Measurements from ENCODE around the gene IRF8. TPM values are rescaled to one million over a fixed set of nuclear protein-coding genes. Genes with fewer than 3 reads are reported as not detected.

Gene IRF8
- total RNA-seq, 1 donor from 2014 or later: 0.59 TPM

DNA sequence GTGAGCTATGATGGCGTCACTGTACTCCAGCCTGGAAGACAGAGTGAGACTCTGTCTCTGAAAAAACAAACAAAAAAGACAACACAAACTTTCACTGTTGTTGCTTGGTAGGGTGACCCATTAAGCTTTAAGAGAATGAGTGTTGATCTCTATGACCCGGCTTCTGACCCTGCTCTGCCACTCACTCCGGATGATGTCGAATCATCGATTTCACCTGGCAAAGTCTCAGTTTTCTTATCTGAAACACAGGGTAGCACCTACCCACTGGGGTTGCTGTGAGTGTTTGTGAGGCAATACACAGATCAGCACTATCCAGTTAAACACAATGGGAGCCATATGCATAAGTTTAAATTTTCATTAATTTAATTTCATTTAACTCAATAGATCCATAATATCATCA lies 20.6 kb upstream of the IRF8 start:
- peaks cover 16% of the 10 kb centered on the region for H3K27me3 Mint-ChIP-seq (ENCODE audit: low read depth, unreplicated experiment)
- Histone ChIP-seq H3K4me1 (ENCODE audit: insufficient read depth, low read length) (peaks cover 6% of the 10 kb centered on the region), H3K27ac (ENCODE audit: low read depth, low read length) (no peak overlapping the region), H3K79me2 (ENCODE audit: insufficient read depth, low read length) (no peaks in the 10 kb centered on the region), H3K27me3 (ENCODE audit: insufficient read depth, low read length) (peaks cover 13% of the 10 kb centered on the region), H3K4me2 (ENCODE audit: low read length) (no peak overlapping the region), H3K4me3 (ENCODE audit: insufficient read depth, low read depth, low read length) (no peak overlapping the region), H3K9ac (ENCODE audit: low read length) (no peak overlapping the region), H3K9me3 (ENCODE audit: insufficient read depth, low read depth, low read length) (no peaks in the 10 kb centered on the region), H4K20me1 (ENCODE audit: insufficient read depth, low read length) (no peaks in the 10 kb centered on the region), H3K36me3 (ENCODE audit: insufficient read depth, low read length) (no peaks in the 10 kb centered on the region), H2AFZ (ENCODE audit: low read depth, low read length) (no peak overlapping the region)
- peaks cover 26% of the 10 kb centered on the region for H3K4me1 Mint-ChIP-seq (ENCODE audit: low read depth, unreplicated experiment)
- TF ChIP-seq, protein P1, sequence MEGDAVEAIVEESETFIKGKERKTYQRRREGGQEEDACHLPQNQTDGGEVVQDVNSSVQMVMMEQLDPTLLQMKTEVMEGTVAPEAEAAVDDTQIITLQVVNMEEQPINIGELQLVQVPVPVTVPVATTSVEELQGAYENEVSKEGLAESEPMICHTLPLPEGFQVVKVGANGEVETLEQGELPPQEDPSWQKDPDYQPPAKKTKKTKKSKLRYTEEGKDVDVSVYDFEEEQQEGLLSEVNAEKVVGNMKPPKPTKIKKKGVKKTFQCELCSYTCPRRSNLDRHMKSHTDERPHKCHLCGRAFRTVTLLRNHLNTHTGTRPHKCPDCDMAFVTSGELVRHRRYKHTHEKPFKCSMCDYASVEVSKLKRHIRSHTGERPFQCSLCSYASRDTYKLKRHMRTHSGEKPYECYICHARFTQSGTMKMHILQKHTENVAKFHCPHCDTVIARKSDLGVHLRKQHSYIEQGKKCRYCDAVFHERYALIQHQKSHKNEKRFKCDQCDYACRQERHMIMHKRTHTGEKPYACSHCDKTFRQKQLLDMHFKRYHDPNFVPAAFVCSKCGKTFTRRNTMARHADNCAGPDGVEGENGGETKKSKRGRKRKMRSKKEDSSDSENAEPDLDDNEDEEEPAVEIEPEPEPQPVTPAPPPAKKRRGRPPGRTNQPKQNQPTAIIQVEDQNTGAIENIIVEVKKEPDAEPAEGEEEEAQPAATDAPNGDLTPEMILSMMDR (IDR thresholded peaks at IDR 0.05; ENCODE audit: insufficient read depth, low read depth, low read length): no peak
- TF ChIP-seq EZH2 (IDR thresholded peaks at IDR 0.05; ENCODE audit: insufficient read depth, low read length): no peak
- DNase-seq (ENCODE audit: low read depth): no peak
- FAIRE-seq: no peak
- no peaks in the 10 kb centered on the region for H3K36me3 Mint-ChIP-seq (ENCODE audit: low read depth, unreplicated experiment)
- H3K4me3 Mint-ChIP-seq (ENCODE audit: unreplicated experiment): no peak overlapping the region
- H3K9me3 Mint-ChIP-seq (ENCODE audit: unreplicated experiment): no peaks in the 10 kb centered on the region
- no peak overlapping the region for H3K27ac Mint-ChIP-seq (ENCODE audit: unreplicated experiment)

DNA sequence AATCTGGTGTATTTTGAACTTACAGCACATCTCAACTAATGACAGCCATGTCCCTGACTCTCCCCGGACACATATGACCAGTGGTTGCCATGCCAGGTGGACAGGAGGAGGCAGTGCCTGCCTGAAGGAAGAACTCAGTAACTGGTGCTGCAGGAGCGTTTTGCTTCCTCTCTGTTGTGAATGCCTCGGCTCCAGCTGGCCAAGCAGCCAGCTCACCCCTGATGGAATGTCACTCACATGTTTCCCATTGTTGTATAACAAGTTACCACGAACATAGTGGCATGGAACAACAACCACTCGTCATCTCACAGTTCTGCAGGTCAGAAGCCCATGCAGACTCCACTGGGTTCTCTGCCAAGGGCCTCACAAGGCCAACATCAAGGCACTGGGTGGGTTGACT lies 20.1 kb upstream of the IRF8 start:
- peaks cover 26% of the 10 kb centered on the region for H3K4me1 Mint-ChIP-seq (ENCODE audit: low read depth, unreplicated experiment)
- no peak overlapping the region for H3K4me2 ChIP-seq (ENCODE audit: low read length)
- no peaks in the 10 kb centered on the region for H4K20me1 ChIP-seq (ENCODE audit: insufficient read depth, low read length)
- TF ChIP-seq, protein P1 (IDR thresholded peaks at IDR 0.05; ENCODE audit: insufficient read depth, low read depth, low read length): no peak
- no peak for TF ChIP-seq EZH2 (IDR thresholded peaks at IDR 0.05; ENCODE audit: insufficient read depth, low read length)
- H3K36me3 Mint-ChIP-seq (ENCODE audit: low read depth, unreplicated experiment): no peaks in the 10 kb centered on the region
- FAIRE-seq (no peak), DNase-seq (ENCODE audit: low read depth) (peak; percentile 67)
- H3K27me3 Mint-ChIP-seq (ENCODE audit: low read depth, unreplicated experiment): peaks cover 19% of the 10 kb centered on the region
- H3K4me1 ChIP-seq (ENCODE audit: insufficient read depth, low read length): peaks cover 6% of the 10 kb centered on the region
- no peak overlapping the region for H2AFZ ChIP-seq (ENCODE audit: low read depth, low read length)
- H3K9ac ChIP-seq (ENCODE audit: low read length): no peak overlapping the region
- no peak overlapping the region for H3K27ac ChIP-seq (ENCODE audit: low read depth, low read length)
- H3K9me3 ChIP-seq (ENCODE audit: insufficient read depth, low read depth, low read length): no peaks in the 10 kb centered on the region
- no peaks in the 10 kb centered on the region for H3K79me2 ChIP-seq (ENCODE audit: insufficient read depth, low read length)
- no peak overlapping the region for H3K4me3 ChIP-seq (ENCODE audit: insufficient read depth, low read depth, low read length)
- no peak overlapping the region for H3K27ac Mint-ChIP-seq (ENCODE audit: unreplicated experiment)
- no peaks in the 10 kb centered on the region for H3K36me3 ChIP-seq (ENCODE audit: insufficient read depth, low read length)
- peaks cover 13% of the 10 kb centered on the region for H3K27me3 ChIP-seq (ENCODE audit: insufficient read depth, low read length)
- H3K4me3 Mint-ChIP-seq (ENCODE audit: unreplicated experiment): no peak overlapping the region
- H3K9me3 Mint-ChIP-seq (ENCODE audit: unreplicated experiment): no peaks in the 10 kb centered on the region

DNA sequence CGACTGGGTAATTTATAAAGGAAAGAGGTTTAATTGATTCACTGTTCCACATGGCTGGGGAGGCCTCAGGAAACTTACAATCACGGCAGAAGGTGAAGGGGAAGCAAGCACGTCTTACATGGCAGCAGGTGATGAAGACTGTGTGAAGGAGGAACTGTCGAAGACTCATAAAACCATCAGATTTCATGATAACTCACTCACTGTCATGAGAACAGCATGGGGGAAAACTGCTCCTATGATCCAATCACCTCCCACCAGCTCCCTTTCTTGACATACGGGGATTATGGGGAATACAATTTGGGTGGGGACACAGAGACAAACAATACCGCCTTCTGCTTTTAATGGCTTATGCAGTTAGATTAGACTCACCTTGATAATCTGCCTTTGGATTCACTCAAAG lies 19.4 kb upstream of the IRF8 start:
- no peak overlapping the region for H3K4me3 ChIP-seq (ENCODE audit: insufficient read depth, low read depth, low read length)
- no peak overlapping the region for H3K4me2 ChIP-seq (ENCODE audit: low read length)
- H3K27me3 ChIP-seq (ENCODE audit: insufficient read depth, low read length): peaks cover 20% of the 10 kb centered on the region
- no peaks in the 10 kb centered on the region for H3K9me3 ChIP-seq (ENCODE audit: insufficient read depth, low read depth, low read length)
- H3K9ac ChIP-seq (ENCODE audit: low read length): no peak overlapping the region
- DNase-seq (ENCODE audit: low read depth) (no peak), FAIRE-seq (no peak)
- no peaks in the 10 kb centered on the region for H3K36me3 ChIP-seq (ENCODE audit: insufficient read depth, low read length)
- Mint-ChIP-seq H3K4me3 (ENCODE audit: unreplicated experiment) (no peak overlapping the region), H3K36me3 (ENCODE audit: low read depth, unreplicated experiment) (no peaks in the 10 kb centered on the region), H3K27me3 (ENCODE audit: low read depth, unreplicated experiment) (peaks cover 26% of the 10 kb centered on the region), H3K4me1 (ENCODE audit: low read depth, unreplicated experiment) (peaks cover 26% of the 10 kb centered on the region), H3K9me3 (ENCODE audit: unreplicated experiment) (no peaks in the 10 kb centered on the region), H3K27ac (ENCODE audit: unreplicated experiment) (peak overlapping the region; percentile 36)
- no peaks in the 10 kb centered on the region for H3K79me2 ChIP-seq (ENCODE audit: insufficient read depth, low read length)
- no peak overlapping the region for H2AFZ ChIP-seq (ENCODE audit: low read depth, low read length)
- no peaks in the 10 kb centered on the region for H4K20me1 ChIP-seq (ENCODE audit: insufficient read depth, low read length)
- peaks cover 6% of the 10 kb centered on the region for H3K4me1 ChIP-seq (ENCODE audit: insufficient read depth, low read length)
- H3K27ac ChIP-seq (ENCODE audit: low read depth, low read length): no peak overlapping the region
- TF ChIP-seq EZH2 (IDR thresholded peaks at IDR 0.05; ENCODE audit: insufficient read depth, low read length): no peak
- TF ChIP-seq, protein P1 (IDR thresholded peaks at IDR 0.05; ENCODE audit: insufficient read depth, low read depth, low read length): no peak

Data from astrocyte (in vitro differentiated cells and primary cell).